ENCODE data around the gene KIF9. TPM values are rescaled to one million over a fixed set of nuclear protein-coding genes. Genes with fewer than 3 reads are reported as not detected.
"Not testable (repeated sequence)": the region's sequence is repeated elsewhere in the genome, so short reads cannot be mapped to it uniquely, and the experiment has no call there.

Gene KIF9
- total and polyA plus RNA-seq, 10 donors = 3.8 to 15.8 (median 6.7) TPM

GRCh38 chr3:47314056-47314764 is 31.6 kb upstream of the KIF9 start:
- no peak for TF ChIP-seq POLR2AphosphoS5 (IDR thresholded peaks at IDR 0.05)
- TF ChIP-seq CTCF (IDR thresholded peaks at IDR 0.05 in 8 of 11, conservative IDR thresholded peaks at IDR 0.05 in 3 of 11) = no peak
- no peak for TF ChIP-seq POLR2A (IDR thresholded peaks at IDR 0.05)
- Histone ChIP-seq H3K4me1 (peaks cover 0 to 50% (median 25%) of the 10 kb centered on the region in 6 donors), H3K36me3 (peaks cover 0 to 13% (median 0%) of the 10 kb centered on the region in 6 donors), H3K4me3 (no peak overlapping the region), H3K27me3 (replicated peaks in 1 of 7) (no peaks in the 10 kb centered on the region), H3K9me3 (no peaks in the 10 kb centered on the region), H3K27ac (peak overlapping the region in 3 of 8 donors; percentile 0 to 22 (median 12))
- no peak for DNase-seq
- intact Hi-C loops (cut with DNase I; ENCODE audit: low total_unique reads) = no loop called here
- WGBS, 5 donors = 87 to 95% (median 92%) methylated on average over 8 of the region's 8 CpGs

GRCh38 chr3:47313341-47314055 is 30.9 kb upstream of the KIF9 start:
- no peaks in the 10 kb centered on the region for H3K27me3 ChIP-seq (replicated peaks in 1 of 7)
- peaks cover 0 to 13% (median 0%) of the 10 kb centered on the region in 6 donors for H3K36me3 ChIP-seq
- H3K27ac ChIP-seq = peak overlapping the region in 1 of 8 donors; percentile 22
- peaks cover 0 to 50% (median 25%) of the 10 kb centered on the region in 6 donors for H3K4me1 ChIP-seq
- no peak for DNase-seq
- H3K9me3 ChIP-seq = no peaks in the 10 kb centered on the region
- WGBS, 5 donors = 80 to 92% (median 86%) methylated on average over 1 of the region's 1 CpG
- intact Hi-C loops (cut with DNase I; ENCODE audit: low total_unique reads) = no loop called here
- TF ChIP-seq POLR2A (IDR thresholded peaks at IDR 0.05) = no peak
- no peak for TF ChIP-seq POLR2AphosphoS5 (IDR thresholded peaks at IDR 0.05)
- no peak for TF ChIP-seq CTCF (IDR thresholded peaks at IDR 0.05 in 8 of 11, conservative IDR thresholded peaks at IDR 0.05 in 3 of 11)
- no peak overlapping the region for H3K4me3 ChIP-seq

GRCh38 chr3:47310391-47310790 is 27.8 kb upstream of the KIF9 start:
- no peaks in the 10 kb centered on the region for H3K9me3 ChIP-seq
- H3K27ac ChIP-seq = no peak overlapping the region
- DNase-seq = no peak
- intact Hi-C loops (cut with DNase I; ENCODE audit: low total_unique reads) = no loop called here
- 92 to 96% (median 94%) methylated on average over 4 of the region's 4 CpGs for WGBS, 5 donors
- peaks cover 0 to 27% (median 0%) of the 10 kb centered on the region in 6 donors for H3K36me3 ChIP-seq
- H3K4me1 ChIP-seq = peaks cover 0 to 54% (median 27%) of the 10 kb centered on the region in 6 donors
- H3K4me3 ChIP-seq = no peak overlapping the region
- TF ChIP-seq POLR2AphosphoS5 (IDR thresholded peaks at IDR 0.05) (no peak), CTCF (IDR thresholded peaks at IDR 0.05 in 8 of 11, conservative IDR thresholded peaks at IDR 0.05 in 3 of 11) (no peak), POLR2A (IDR thresholded peaks at IDR 0.05) (no peak)
- H3K27me3 ChIP-seq (replicated peaks in 1 of 7) = no peaks in the 10 kb centered on the region

- DNase-seq; H3K27ac ChIP-seq; H3K4me3 ChIP-seq; H3K9me3 ChIP-seq; intact Hi-C loops (cut with DNase I; ENCODE audit: low total_unique reads); H3K27me3 ChIP-seq (replicated peaks in 1 of 7): not testable (repeated sequence)
- peaks cover 0 to 34% (median under 1%) of the 10 kb centered on the region in 6 donors for H3K36me3 ChIP-seq
- 95 to 97% (median 97%) methylated on average over 22 to 28 of the region's 28 CpGs for WGBS, 5 donors
- peaks cover 0 to 48% (median 16%) of the 10 kb centered on the region in 6 donors for H3K4me1 ChIP-seq
These were observed 26.6 kb upstream of the KIF9 start for GRCh38 chr3:47309231-47309630.
